Measurements from ENCODE around the gene TPM4. TPM values are rescaled to one million over a fixed set of nuclear protein-coding genes. Genes with fewer than 3 reads are reported as not detected.
A peak's percentile ranks its signal among the peaks of the same experiment; 100 is the strongest.

The TPM4 gene
- total RNA-seq, 4 donors from 2014 or later, result 471 to 530 (median 493) TPM

DNA sequence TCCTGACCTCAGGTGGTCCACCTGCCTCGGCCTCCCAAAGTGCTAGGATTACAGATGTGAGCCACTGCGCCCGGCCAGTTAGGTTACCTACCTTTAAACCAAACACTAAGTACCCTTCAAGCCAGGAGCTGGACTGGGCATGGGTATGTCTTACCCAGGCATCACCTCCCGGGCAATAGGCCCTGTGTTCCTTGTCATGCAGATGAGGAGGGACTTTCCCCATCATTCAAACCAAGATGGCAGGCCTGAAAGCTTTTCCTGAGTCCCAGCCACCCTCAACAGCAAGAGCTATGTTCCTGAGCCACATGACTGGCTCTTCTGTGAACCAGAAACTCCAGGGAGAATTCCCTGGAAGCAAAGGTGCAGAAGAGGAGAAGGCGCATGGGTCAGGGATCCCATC is 44.8 kb downstream of the TPM4 start:
- H3K4me3 ChIP-seq, result no peak overlapping the region
- H3K9me3 ChIP-seq, result no peaks in the 10 kb centered on the region
- TF ChIP-seq POLR2A (IDR thresholded peaks at IDR 0.05), result no peak
- TF ChIP-seq, protein P1, sequence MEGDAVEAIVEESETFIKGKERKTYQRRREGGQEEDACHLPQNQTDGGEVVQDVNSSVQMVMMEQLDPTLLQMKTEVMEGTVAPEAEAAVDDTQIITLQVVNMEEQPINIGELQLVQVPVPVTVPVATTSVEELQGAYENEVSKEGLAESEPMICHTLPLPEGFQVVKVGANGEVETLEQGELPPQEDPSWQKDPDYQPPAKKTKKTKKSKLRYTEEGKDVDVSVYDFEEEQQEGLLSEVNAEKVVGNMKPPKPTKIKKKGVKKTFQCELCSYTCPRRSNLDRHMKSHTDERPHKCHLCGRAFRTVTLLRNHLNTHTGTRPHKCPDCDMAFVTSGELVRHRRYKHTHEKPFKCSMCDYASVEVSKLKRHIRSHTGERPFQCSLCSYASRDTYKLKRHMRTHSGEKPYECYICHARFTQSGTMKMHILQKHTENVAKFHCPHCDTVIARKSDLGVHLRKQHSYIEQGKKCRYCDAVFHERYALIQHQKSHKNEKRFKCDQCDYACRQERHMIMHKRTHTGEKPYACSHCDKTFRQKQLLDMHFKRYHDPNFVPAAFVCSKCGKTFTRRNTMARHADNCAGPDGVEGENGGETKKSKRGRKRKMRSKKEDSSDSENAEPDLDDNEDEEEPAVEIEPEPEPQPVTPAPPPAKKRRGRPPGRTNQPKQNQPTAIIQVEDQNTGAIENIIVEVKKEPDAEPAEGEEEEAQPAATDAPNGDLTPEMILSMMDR (IDR thresholded peaks at IDR 0.05), result no peak
- TF ChIP-seq EP300 (IDR thresholded peaks at IDR 0.05), result no peak
- no peak overlapping the region for H3K27ac ChIP-seq
- no peak for DNase-seq (ENCODE audit: low spot score in 2 of 2)
- H3K36me3 ChIP-seq, result peaks cover 0 to 98% (median 41%) of the 10 kb centered on the region in 3 donors
- H3K27me3 ChIP-seq, result no peaks in the 10 kb centered on the region
- WGBS, 2 donors, result 94% methylated on average over 2 to 5 of the region's 5 CpGs
- peaks cover 0 to 35% (median 4%) of the 10 kb centered on the region in 4 donors for H3K4me1 ChIP-seq

DNA sequence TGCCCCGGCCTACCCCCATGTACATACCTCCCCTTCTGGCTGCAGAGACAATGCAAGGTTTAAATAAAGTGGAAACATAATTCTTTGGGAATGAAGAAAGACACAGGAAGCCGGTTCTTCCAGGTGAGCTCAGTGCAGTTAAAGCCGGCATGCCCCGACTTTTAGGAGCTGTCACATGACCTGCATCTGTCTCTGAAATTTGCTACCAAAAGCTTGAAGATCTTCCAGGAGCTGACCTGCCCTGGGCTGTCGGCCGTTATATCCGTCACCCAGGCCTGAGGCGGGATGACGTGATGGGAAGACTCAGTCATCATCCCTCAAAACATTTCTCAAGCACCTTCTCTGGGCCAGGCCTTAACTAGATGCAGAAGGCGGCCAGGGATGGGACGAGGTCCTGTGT is 45.7 kb downstream of the TPM4 start:
- no peak overlapping the region for H3K4me3 ChIP-seq
- H3K27me3 ChIP-seq, result no peaks in the 10 kb centered on the region
- H3K36me3 ChIP-seq, result peaks cover 0 to 99% (median 50%) of the 10 kb centered on the region in 3 donors
- TF ChIP-seq EP300 (IDR thresholded peaks at IDR 0.05), result no peak
- TF ChIP-seq, protein P1 (IDR thresholded peaks at IDR 0.05), result no peak
- TF ChIP-seq POLR2A (IDR thresholded peaks at IDR 0.05), result no peak
- no peak for DNase-seq (ENCODE audit: low spot score in 2 of 2)
- 91 to 93% methylated on average over 11 of the region's 11 CpGs for WGBS, 2 donors
- H3K9me3 ChIP-seq, result no peaks in the 10 kb centered on the region
- no peak overlapping the region for H3K27ac ChIP-seq
- H3K4me1 ChIP-seq, result peaks cover 0 to 29% (median 2%) of the 10 kb centered on the region in 4 donors

DNA sequence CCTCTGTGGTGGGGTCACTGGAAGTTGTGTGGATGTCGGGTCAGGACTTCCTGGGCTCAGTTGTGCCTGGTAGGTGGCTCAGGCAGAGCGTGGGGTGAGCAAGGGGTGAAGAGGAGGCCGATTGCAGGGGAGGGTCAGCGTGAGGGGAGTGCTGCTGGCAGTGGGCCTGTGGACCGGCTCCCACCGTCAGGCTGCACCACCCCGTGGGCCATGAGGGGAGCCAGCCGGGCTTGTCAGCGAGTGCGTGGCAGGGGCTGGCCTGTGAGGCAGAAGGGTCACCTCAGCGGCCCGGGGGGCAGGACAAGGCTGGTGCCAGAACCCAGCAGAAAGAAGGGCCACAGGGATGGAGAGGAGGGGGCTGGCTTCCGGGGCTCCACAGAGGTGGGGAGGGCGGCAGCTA is 48.7 kb downstream of the TPM4 start:
- H3K27me3 ChIP-seq, result no peaks in the 10 kb centered on the region
- H3K4me3 ChIP-seq, result no peak overlapping the region
- no peak for TF ChIP-seq POLR2A (IDR thresholded peaks at IDR 0.05)
- TF ChIP-seq, protein P1 (IDR thresholded peaks at IDR 0.05), result no peak
- no peak for TF ChIP-seq EP300 (IDR thresholded peaks at IDR 0.05)
- no peak for DNase-seq (ENCODE audit: low spot score in 2 of 2)
- H3K4me1 ChIP-seq, result peaks cover 0 to 5% (median 2%) of the 10 kb centered on the region in 4 donors
- H3K36me3 ChIP-seq, result peaks cover 0 to 100% (median 58%) of the 10 kb centered on the region in 3 donors
- H3K9me3 ChIP-seq, result no peaks in the 10 kb centered on the region
- peak overlapping the region in 2 of 4 donors; percentile 20 to 34 for H3K27ac ChIP-seq
- 81 to 89% methylated on average over 14 of the region's 14 CpGs for WGBS, 2 donors

DNA sequence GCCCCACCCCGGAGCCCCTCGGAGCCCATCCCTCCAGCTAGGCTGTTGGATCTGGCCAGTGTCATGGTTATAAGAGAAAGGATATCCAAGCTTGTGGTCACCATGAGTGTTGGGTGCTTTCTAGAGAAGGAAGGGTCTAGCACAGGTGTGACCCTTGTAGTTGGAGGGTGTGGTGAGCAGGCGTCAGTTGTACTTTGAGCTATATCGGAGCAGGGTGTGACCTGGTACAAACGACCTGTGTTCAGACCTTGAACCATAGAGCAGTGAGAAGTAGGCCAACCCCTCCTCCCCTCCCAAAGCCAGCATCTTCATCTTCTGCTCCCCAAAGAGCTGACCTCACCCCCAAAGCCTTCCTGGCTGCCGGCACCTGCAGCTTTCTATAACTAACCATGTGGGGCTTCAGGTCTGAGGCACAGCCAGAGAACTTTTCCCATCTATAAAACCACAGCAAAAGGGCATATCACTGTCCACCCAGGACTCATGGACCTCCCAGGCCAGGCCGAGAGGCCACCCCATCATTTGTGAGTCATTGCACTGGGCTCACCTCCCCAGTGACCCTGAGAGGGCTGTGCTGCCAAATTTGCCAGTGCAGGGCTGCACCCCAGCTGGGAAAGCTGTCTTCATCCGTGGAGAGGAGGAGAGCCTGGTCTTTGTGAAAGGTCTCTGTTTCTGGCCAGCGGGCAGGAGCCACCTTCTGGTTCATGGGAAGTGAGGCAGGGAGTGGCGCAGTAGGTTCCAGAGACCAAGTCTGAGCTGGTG is 49.6 kb downstream of the TPM4 start:
- H3K9me3 ChIP-seq, result no peaks in the 10 kb centered on the region
- H3K36me3 ChIP-seq, result peaks cover 0 to 100% (median 54%) of the 10 kb centered on the region in 3 donors
- 64 to 83% methylated on average over 10 of the region's 10 CpGs for WGBS, 2 donors
- no peaks in the 10 kb centered on the region for H3K27me3 ChIP-seq
- H3K4me1 ChIP-seq, result peaks cover 0 to 5% (median 0%) of the 10 kb centered on the region in 4 donors
- no peak for DNase-seq (ENCODE audit: low spot score in 2 of 2)
- H3K27ac ChIP-seq, result peak overlapping the region in 1 of 4 donors; percentile 34
- no peak overlapping the region for H3K4me3 ChIP-seq
- TF ChIP-seq, protein P1 (IDR thresholded peaks at IDR 0.05), result no peak
- TF ChIP-seq POLR2A (IDR thresholded peaks at IDR 0.05) (no peak), EP300 (IDR thresholded peaks at IDR 0.05) (no peak)

DNA sequence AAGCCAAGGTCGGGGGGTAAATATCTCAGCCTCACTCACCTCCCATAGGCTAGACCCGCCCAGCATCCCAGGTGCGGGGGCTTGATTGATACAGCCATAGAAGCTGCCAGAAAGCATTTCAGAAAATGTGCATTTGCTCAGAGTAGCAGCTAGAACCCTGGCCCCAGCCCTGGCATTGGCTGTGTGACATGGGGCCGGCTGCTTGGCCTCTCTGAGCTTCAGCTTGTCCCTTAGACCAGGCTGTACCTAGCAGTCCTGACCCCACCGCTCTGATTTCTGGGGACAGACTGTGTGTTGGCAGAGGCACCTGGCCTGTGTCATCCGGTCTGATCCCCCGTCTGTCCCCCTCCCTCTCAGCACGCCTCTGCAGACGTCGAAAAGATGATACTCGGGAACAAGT is 50.8 kb downstream of the TPM4 start:
- H3K9me3 ChIP-seq, result no peaks in the 10 kb centered on the region
- no peak for TF ChIP-seq EP300 (IDR thresholded peaks at IDR 0.05)
- no peak for TF ChIP-seq POLR2A (IDR thresholded peaks at IDR 0.05)
- TF ChIP-seq, protein P1 (IDR thresholded peaks at IDR 0.05), result no peak
- 87% methylated on average over 11 of the region's 11 CpGs for WGBS, 2 donors
- H3K27ac ChIP-seq, result no peak overlapping the region
- peaks cover 0 to 5% (median 0%) of the 10 kb centered on the region in 4 donors for H3K4me1 ChIP-seq
- peaks cover 0 to 100% (median 53%) of the 10 kb centered on the region in 3 donors for H3K36me3 ChIP-seq
- H3K27me3 ChIP-seq, result no peaks in the 10 kb centered on the region
- no peak for DNase-seq (ENCODE audit: low spot score in 2 of 2)
- no peak overlapping the region for H3K4me3 ChIP-seq
